IMR-90 (cell line): ENCODE measurements around the gene POFUT1. TPM values are rescaled to one million over a fixed set of nuclear protein-coding genes. Genes with fewer than 3 reads are reported as not detected.

ENCODE experiments used
- ATAC-seq: fragments of 200-7000 bp; cut with Tn5 transposase; 2 replicates; pipeline ENCODE4 v1.9.1; 2020; ENCODE audit warnings: low read depth, mild to moderate bottlenecking, moderate library complexity
- BruUV-seq: library from RNA; stranded (reverse); fragments of 400-500 nt; replicated peaks from 2 replicates; lab custom pipeline; 2021; lab: Mats Ljungman, UMichigan
- CTCF ChIA-PET: fragments of 300-600 bp; formaldehyde crosslinking; extraction: SDS; loops from one replicate; lab custom pipeline; 2021; ENCODE audit warnings: antibody characterized with exemption; lab: Yijun Ruan, JAX
- POLR2A ChIA-PET: fragments of 300-600 bp; sonication (Branson Sonifier 250); formaldehyde crosslinking; loops from one replicate; lab custom pipeline; 2022; ENCODE audit warnings: antibody characterized with exemption; ENCODE audit not compliant: unreplicated experiment; lab: Charles Lee
- DNase-seq: peaks from one replicate; pipeline ENCODE4 v3.0.0; 2013
- H2AFZ ChIP-seq: replicated peaks from 2 replicates; pipeline ENCODE3; 2013; ENCODE audit warnings: low read length, mild to moderate bottlenecking; ENCODE audit not compliant: poor library complexity
- H2AK5ac ChIP-seq: 2 replicates; pipeline ENCODE4 v1.6.1; 2013; ENCODE audit warnings: low read depth, low read length, inconsistent platforms
- H2AK9ac ChIP-seq: replicated peaks from 2 replicates; pipeline ENCODE3; 2013; ENCODE audit warnings: mild to moderate bottlenecking, low read depth, low read length, moderate library complexity; ENCODE audit not compliant: poor library complexity
- H2BK120ac ChIP-seq: 2 replicates; pipeline ENCODE4 v1.6.1; 2013; ENCODE audit warnings: low read depth, low read length, inconsistent platforms
- H2BK15ac ChIP-seq: 3 replicates; pipeline ENCODE4 v1.6.1; 2013; ENCODE audit warnings: low read depth, low read length, inconsistent platforms
- H2BK20ac ChIP-seq: 2 replicates; pipeline ENCODE4 v1.6.1; 2013; ENCODE audit warnings: low read depth, mild to moderate bottlenecking, inconsistent platforms, low read length, moderate library complexity
- H2BK5ac ChIP-seq: 2 replicates; pipeline ENCODE4 v1.6.1; 2013; ENCODE audit warnings: mild to moderate bottlenecking, low read depth, low read length, inconsistent platforms; ENCODE audit not compliant: poor library complexity, severe bottlenecking
- H3K14ac ChIP-seq: replicated peaks from 2 replicates; pipeline ENCODE4 v1.6.1; 2013; ENCODE audit warnings: low read depth, low read length, inconsistent platforms
- H3K18ac ChIP-seq: 2 replicates; pipeline ENCODE4 v1.6.1; 2013; ENCODE audit warnings: low read depth, low read length, control low read depth
- H3K23ac ChIP-seq: 2 replicates; pipeline ENCODE4 v1.6.1; 2013; ENCODE audit warnings: low read depth, low read length, inconsistent platforms
- H3K27ac ChIP-seq: 2 replicates; pipeline ENCODE4 v1.5.1; 2013; ENCODE audit warnings: mild to moderate bottlenecking, control low read depth, low read length; ENCODE audit not compliant: insufficient read depth
- H3K27me3 ChIP-seq: 2 replicates; pipeline ENCODE4 v1.6.1; 2013; ENCODE audit warnings: low read length; ENCODE audit not compliant: control insufficient read depth, insufficient read depth
- H3K36me3 ChIP-seq: 2 replicates; pipeline ENCODE4 v1.6.1; 2013; ENCODE audit warnings: low read length, mixed read lengths; ENCODE audit not compliant: control insufficient read depth, insufficient read depth
- H3K4ac ChIP-seq: 2 replicates; pipeline ENCODE4 v1.6.1; 2013; ENCODE audit warnings: low read depth, low read length, inconsistent platforms
- H3K4me1 ChIP-seq: 2 replicates; pipeline ENCODE4 v1.6.1; 2013; ENCODE audit warnings: low read length, mixed read lengths; ENCODE audit not compliant: control insufficient read depth, insufficient read depth
- H3K4me2 ChIP-seq: 2 replicates; pipeline ENCODE4 v1.6.1; 2013; ENCODE audit warnings: low read depth, mild to moderate bottlenecking, control low read depth, low read length, moderate library complexity
- H3K4me3 ChIP-seq: 2 replicates; pipeline ENCODE4 v1.5.1; 2013; ENCODE audit warnings: low read depth, mild to moderate bottlenecking, control low read depth, low read length, moderate library complexity; ENCODE audit not compliant: insufficient read depth
- H3K56ac ChIP-seq: 2 replicates; pipeline ENCODE4 v1.6.1; 2013; ENCODE audit warnings: low read length, inconsistent platforms; ENCODE audit not compliant: insufficient read depth; ENCODE audit errors: extremely low read depth
- H3K79me1 ChIP-seq, 2 experiments: 2 replicates each; pipeline ENCODE4 v1.6.1; 2013; ENCODE audit warnings: low read length in 2 of 2, inconsistent platforms in 1 of 2, low read depth in 1 of 2
- H3K9ac ChIP-seq: 2 replicates; pipeline ENCODE4 v1.6.1; 2013; ENCODE audit warnings: low read depth, low read length, control low read depth
- H3K9me1 ChIP-seq: 2 replicates; pipeline ENCODE4 v1.6.1; 2013; ENCODE audit warnings: low read length, inconsistent platforms; ENCODE audit not compliant: insufficient read depth
- H3K9me3 ChIP-seq: 2 replicates; pipeline ENCODE4 v1.6.1; 2013; ENCODE audit warnings: low read length; ENCODE audit not compliant: control insufficient read depth, insufficient read depth
- H4K20me1 ChIP-seq: 2 replicates; pipeline ENCODE4 v1.6.1; 2013; ENCODE audit warnings: low read length, inconsistent platforms; ENCODE audit not compliant: insufficient read depth
- H4K5ac ChIP-seq: 2 replicates; pipeline ENCODE4 v1.6.1; 2013; ENCODE audit warnings: mild to moderate bottlenecking, low read depth, low read length, control low read depth
- H4K8ac ChIP-seq, 2 experiments: 2 replicates each; pipeline ENCODE4 v1.6.1; 2013; ENCODE audit warnings: low read depth in 2 of 2, low read length in 2 of 2, control low read depth in 1 of 2, inconsistent platforms in 1 of 2
- H4K91ac ChIP-seq: 2 replicates; pipeline ENCODE4 v1.6.1; 2013; ENCODE audit warnings: low read depth, low read length, inconsistent platforms; ENCODE audit not compliant: insufficient read depth
- BHLHE40 ChIP-seq: fragments of 150-350 bp; IDR thresholded peaks from 2 replicates; pipeline ENCODE4 v1.6.1; 2016; ENCODE audit warnings: mild to moderate bottlenecking, low read depth, low read length
- CEBPB ChIP-seq: IDR thresholded peaks from 2 replicates; pipeline ENCODE4 v1.6.1; 2012; ENCODE audit warnings: low read depth, low read length, improper control_type of control experiment
- CHD1 ChIP-seq: IDR thresholded peaks from 2 replicates; pipeline ENCODE4 v1.6.1; 2012; ENCODE audit warnings: low read depth, low read length, improper control_type of control experiment
- FOS ChIP-seq: fragments of 150-350 bp; IDR thresholded peaks from 2 replicates; pipeline ENCODE4 v1.6.1; 2016; ENCODE audit warnings: low read depth, low read length
- MAFK ChIP-seq: IDR thresholded peaks from 2 replicates; pipeline ENCODE4 v1.6.1; 2012; ENCODE audit warnings: low read depth, low read length, improper control_type of control experiment
- MAZ ChIP-seq: IDR thresholded peaks from 2 replicates; pipeline ENCODE4 v1.6.1; 2012; ENCODE audit warnings: low read depth, mild to moderate bottlenecking, low read length, improper control_type of control experiment, moderate library complexity, borderline replicate concordance
- MXI1 ChIP-seq: IDR thresholded peaks from 2 replicates; pipeline ENCODE4 v1.6.1; 2012; ENCODE audit warnings: low read depth, mild to moderate bottlenecking, low read length, moderate library complexity, borderline replicate concordance
- NFE2L2 ChIP-seq: fragments of 150-350 bp; IDR thresholded peaks from 2 replicates; pipeline ENCODE4 v1.6.1; 2016; ENCODE audit warnings: low read depth, mild to moderate bottlenecking, low read length
- POLR2A ChIP-seq: IDR thresholded peaks from 2 replicates; pipeline ENCODE4 v1.6.1; 2012; ENCODE audit warnings: mild to moderate bottlenecking, low read depth, low read length
- RAD21 ChIP-seq: IDR thresholded peaks from 2 replicates; pipeline ENCODE4 v1.6.1; 2012; ENCODE audit warnings: low read length, improper control_type of control experiment
- RCOR1 ChIP-seq: IDR thresholded peaks from 2 replicates; pipeline ENCODE4 v1.6.1; 2012; ENCODE audit warnings: mild to moderate bottlenecking, low read length, improper control_type of control experiment; ENCODE audit not compliant: insufficient replicate concordance
- RFX5 ChIP-seq: IDR thresholded peaks from 2 replicates; pipeline ENCODE4 v1.8.0; 2012; ENCODE audit warnings: low read depth, mild to moderate bottlenecking, low read length, moderate library complexity
- SMC3 ChIP-seq: fragments of 150-350 bp; IDR thresholded peaks from 2 replicates; pipeline ENCODE4 v1.6.1; 2016; ENCODE audit warnings: low read depth, mild to moderate bottlenecking, antibody characterized with exemption, low read length, moderate library complexity
- WGBS, 2 experiments: methylation state at CpG; one replicate each; pipeline versions ENCODE4 v1.1.5 to v1.1.7; 2013; ENCODE audit warnings: missing lambda C conversion rate in 2 of 2; ENCODE audit not compliant: insufficient read length in 1 of 2; ENCODE audit errors: extremely low coverage in 2 of 2; 5-methylcytosine and 5-hydroxymethylcytosine counted together
- dilution Hi-C: fragments of 300-500 bp; cut with HindIII; formaldehyde crosslinking; loops from one replicate; pipeline ENCODE4 v1.14.3; 2018; ENCODE audit warnings: low sequenced_read_pairs; ENCODE audit not compliant: unreplicated experiment
- in situ Hi-C: fragments of 300-500 bp; cut with MboI; formaldehyde crosslinking; loops from 3 replicates; pipeline ENCODE4 v1.14.3; 2019; ENCODE audit warnings: low sequenced_read_pairs, inconsistent platforms, mixed read lengths
- intact Hi-C: fragments of 100-400 bp; cut with micrococcal nuclease; formaldehyde crosslinking; loops from 2 replicates; pipeline ENCODE4 v1.10.0; 2022
- polyA plus RNA-seq, 3 experiments: library from polyadenylated mRNA; depleted of rRNA; stranded (reverse); fragments of >200 nt; gene quantifications; 2 replicates each; pipeline ENCODE4 v1.2.3, GENCODE V29; 2012; ENCODE audit warnings: low replicate concordance in 1 of 3
- total RNA-seq: library from RNA; depleted of rRNA; stranded (reverse); fragments of >200 nt; gene quantifications from 2 replicates; pipeline ENCODE4 v1.2.3, GENCODE V29; 2012
- TF ChIP-seq, protein P1 (sequence below): fragments of 150-350 bp; IDR thresholded peaks from 2 replicates; pipeline ENCODE4 v1.6.1; 2017; ENCODE audit warnings: mild to moderate bottlenecking, antibody characterized with exemption, low read length, low read depth
- TF ChIP-seq, protein P2 (sequence below): fragments of 150-350 bp; IDR thresholded peaks from 2 replicates; pipeline ENCODE4 v1.6.1; 2016; ENCODE audit warnings: low read depth, mild to moderate bottlenecking, low read length, moderate library complexity, borderline replicate concordance
- TF ChIP-seq, protein P3 (sequence below): conservative IDR thresholded peaks from 2 replicates; pipeline ENCODE4 v1.5.1; 2012; ENCODE audit warnings: mild to moderate bottlenecking, low read depth, low read length, improper control_type of control experiment

POFUT1 gene
- total and polyA plus RNA-seq, 2 of the 4 experiments (the other 2 are of a cell fraction), result 25.5 to 41.1 TPM

DNA sequence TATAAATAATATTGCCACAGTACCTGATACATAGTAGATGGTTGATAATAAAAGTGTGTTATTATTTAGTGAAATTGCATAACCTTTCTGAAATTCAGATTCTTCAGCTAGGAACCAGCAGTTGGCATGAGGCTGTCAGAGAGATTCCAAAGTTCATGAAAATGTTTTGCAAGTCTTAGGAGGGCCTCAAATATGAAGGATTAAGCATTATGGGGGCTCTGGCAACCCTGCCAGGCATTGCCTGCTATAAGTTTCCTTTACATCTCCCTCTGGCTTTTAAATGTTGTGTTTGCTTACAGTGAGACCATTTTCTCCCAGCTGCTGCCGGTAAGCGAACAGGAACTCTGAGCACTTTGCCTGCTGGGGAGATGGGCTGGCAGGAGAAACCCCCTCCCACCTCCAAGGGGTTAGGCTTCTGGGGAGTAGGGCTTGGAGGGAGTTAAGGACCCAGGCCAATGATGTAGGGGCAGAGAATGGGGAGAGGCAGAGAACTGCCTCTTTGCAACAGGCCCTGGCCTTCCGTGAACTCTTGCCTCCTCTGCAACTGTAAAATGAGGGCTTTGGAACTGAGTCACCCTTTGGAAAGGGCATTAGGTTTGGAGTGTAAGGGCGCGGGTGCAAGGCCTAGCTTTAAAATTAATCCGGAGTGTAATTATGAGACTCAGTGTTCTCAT is 36.6 kb downstream of the POFUT1 start:
- no peak for DNase-seq
- intact Hi-C loops (no loop called here), in situ Hi-C loops (no loop called here), dilution Hi-C loops (no loop called here)
- Histone ChIP-seq H2BK15ac (no peak overlapping the region), H4K20me1 (no peaks in the 10 kb centered on the region), H2BK5ac (no peak overlapping the region), H3K18ac (no peak overlapping the region; the same call in 1 of the 2 replicates), H3K79me1 (no peaks in the 10 kb centered on the region), H3K4me3 (no peak overlapping the region), H4K5ac (no peak overlapping the region; the same call in 1 of the 2 replicates), H2AK5ac (no peak overlapping the region), H4K8ac (no peak overlapping the region; a peak in 1 of 4 replicates), H4K91ac (no peak overlapping the region), H3K14ac (0 out of 2 replicates have a peak overlapping the region, but pooled peaks have one; percentile 61), H3K4me2 (no peak overlapping the region), H2AFZ (peak overlapping the region; percentile 73), H3K27ac (no peak overlapping the region), H3K4me1 (peaks cover 5% of the 10 kb centered on the region; the same call in 1 of the 2 replicates), H2AK9ac (peak overlapping the region; percentile 77), H3K27me3 (no peaks in the 10 kb centered on the region), H3K4ac (no peak overlapping the region), H2BK20ac (no peak overlapping the region), H3K56ac (no peak overlapping the region), H3K9me3 (no peaks in the 10 kb centered on the region), H3K9me1 (no peaks in the 10 kb centered on the region), H2BK120ac (no peak overlapping the region), H3K23ac (no peak overlapping the region), H3K9ac (no peak overlapping the region), H3K36me3 (no peaks in the 10 kb centered on the region)
- BruUV-seq, result no TSS peak
- CTCF ChIA-PET, result no interaction called here
- POLR2A ChIA-PET, result no interaction called here
- no CpG with 5 or more reads among the region's 6 CpGs for whole genome bisulfite sequencing, 2 experiments
- peak; percentile 51 for ATAC-seq
- TF ChIP-seq RCOR1, result no peak
- TF ChIP-seq, protein P1, sequence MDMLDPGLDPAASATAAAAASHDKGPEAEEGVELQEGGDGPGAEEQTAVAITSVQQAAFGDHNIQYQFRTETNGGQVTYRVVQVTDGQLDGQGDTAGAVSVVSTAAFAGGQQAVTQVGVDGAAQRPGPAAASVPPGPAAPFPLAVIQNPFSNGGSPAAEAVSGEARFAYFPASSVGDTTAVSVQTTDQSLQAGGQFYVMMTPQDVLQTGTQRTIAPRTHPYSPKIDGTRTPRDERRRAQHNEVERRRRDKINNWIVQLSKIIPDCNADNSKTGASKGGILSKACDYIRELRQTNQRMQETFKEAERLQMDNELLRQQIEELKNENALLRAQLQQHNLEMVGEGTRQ, result no peak
- no peak for TF ChIP-seq CHD1
- TF ChIP-seq, protein P2, sequence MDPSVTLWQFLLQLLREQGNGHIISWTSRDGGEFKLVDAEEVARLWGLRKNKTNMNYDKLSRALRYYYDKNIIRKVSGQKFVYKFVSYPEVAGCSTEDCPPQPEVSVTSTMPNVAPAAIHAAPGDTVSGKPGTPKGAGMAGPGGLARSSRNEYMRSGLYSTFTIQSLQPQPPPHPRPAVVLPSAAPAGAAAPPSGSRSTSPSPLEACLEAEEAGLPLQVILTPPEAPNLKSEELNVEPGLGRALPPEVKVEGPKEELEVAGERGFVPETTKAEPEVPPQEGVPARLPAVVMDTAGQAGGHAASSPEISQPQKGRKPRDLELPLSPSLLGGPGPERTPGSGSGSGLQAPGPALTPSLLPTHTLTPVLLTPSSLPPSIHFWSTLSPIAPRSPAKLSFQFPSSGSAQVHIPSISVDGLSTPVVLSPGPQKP, result no peak
- TF ChIP-seq FOS, result no peak
- TF ChIP-seq, protein P3, sequence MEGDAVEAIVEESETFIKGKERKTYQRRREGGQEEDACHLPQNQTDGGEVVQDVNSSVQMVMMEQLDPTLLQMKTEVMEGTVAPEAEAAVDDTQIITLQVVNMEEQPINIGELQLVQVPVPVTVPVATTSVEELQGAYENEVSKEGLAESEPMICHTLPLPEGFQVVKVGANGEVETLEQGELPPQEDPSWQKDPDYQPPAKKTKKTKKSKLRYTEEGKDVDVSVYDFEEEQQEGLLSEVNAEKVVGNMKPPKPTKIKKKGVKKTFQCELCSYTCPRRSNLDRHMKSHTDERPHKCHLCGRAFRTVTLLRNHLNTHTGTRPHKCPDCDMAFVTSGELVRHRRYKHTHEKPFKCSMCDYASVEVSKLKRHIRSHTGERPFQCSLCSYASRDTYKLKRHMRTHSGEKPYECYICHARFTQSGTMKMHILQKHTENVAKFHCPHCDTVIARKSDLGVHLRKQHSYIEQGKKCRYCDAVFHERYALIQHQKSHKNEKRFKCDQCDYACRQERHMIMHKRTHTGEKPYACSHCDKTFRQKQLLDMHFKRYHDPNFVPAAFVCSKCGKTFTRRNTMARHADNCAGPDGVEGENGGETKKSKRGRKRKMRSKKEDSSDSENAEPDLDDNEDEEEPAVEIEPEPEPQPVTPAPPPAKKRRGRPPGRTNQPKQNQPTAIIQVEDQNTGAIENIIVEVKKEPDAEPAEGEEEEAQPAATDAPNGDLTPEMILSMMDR, result no peak
- TF ChIP-seq BHLHE40, result no peak
- TF ChIP-seq MXI1, result no peak
- TF ChIP-seq MAFK, result no peak
- no peak for TF ChIP-seq CEBPB
- TF ChIP-seq NFE2L2, result no peak
- no peak for TF ChIP-seq SMC3
- TF ChIP-seq POLR2A, result no peak
- TF ChIP-seq RAD21, result no peak
- no peak for TF ChIP-seq RFX5
- no peak for TF ChIP-seq MAZ
